ENCODE results near the gene GCK. TPM values are rescaled to one million over a fixed set of nuclear protein-coding genes. Genes with fewer than 3 reads are reported as not detected.
A peak's percentile ranks its signal among the peaks of the same experiment; 100 is the strongest.

The GCK gene
- total RNA-seq, 2 donors from 2014 or later, result 0.91 to 2.7 TPM

- no peak for TF ChIP-seq CTCF (IDR thresholded peaks at IDR 0.05)
- H3K27ac ChIP-seq, result peak overlapping the region in 1 of 2 donors; percentile 69
- H3K4me1 ChIP-seq (replicated peaks), result peaks cover 7% of the 10 kb centered on the region
- no peaks in the 10 kb centered on the region for H3K9me3 ChIP-seq
- DNase-seq (ENCODE audit: low spot score), result no peak
- intact Hi-C loops (cut with DNase I), result loop anchor here (5.0 kb wide), 1 partner anchor 40 kb away; the partner anchor contains the start of gene POLM
- no peaks in the 10 kb centered on the region for H3K36me3 ChIP-seq
- WGBS, result 39% methylated on average over 1 of the region's 1 CpG
- no peaks in the 10 kb centered on the region for H3K27me3 ChIP-seq (replicated peaks; ENCODE audit: insufficient read depth)
- H3K4me3 ChIP-seq, result peak overlapping the region; percentile 73 to 74
These were observed 66.7 kb downstream of the GCK start for GRCh38 chr7:44122529-44122928.

DNA sequence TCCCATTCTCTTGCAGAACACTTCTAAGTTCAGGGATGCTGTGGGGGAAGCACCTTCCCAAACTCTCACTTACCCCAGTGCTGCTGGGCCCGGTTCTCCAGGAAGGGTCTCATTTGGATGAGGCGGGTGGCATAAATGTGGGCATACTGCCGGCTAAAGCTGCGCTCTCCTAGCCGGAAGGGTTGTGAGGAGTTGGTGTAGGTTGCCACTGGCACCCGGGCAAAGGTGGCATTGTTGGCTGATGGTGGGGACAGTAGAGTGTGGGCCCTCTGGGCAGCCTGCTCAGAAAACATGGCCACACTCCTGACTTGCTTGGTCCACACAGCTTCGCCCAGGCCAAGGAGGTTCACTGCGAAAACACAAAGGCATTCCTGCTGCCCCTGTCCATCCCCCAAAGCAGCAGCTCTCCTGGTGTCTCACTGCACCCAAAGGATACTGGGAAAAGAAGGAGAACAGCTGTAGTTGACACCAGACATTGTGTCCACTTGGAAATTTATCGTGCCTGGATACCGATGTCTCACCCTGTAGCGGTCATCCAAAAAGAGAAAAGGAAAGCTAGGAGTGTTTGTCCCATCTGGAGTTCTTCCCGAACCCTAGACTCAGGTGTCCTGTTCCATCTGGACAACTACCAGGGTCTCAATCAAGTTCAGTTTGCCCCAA, 67.3 kb downstream of the GCK start:
- no peak for TF ChIP-seq CTCF (IDR thresholded peaks at IDR 0.05)
- TF ChIP-seq POLR2AphosphoS5 (IDR thresholded peaks at IDR 0.05), result no peak
- no peak for TF ChIP-seq POLR2A (IDR thresholded peaks at IDR 0.05)
- Histone ChIP-seq H3K9me3 (no peaks in the 10 kb centered on the region), H3K27ac (no peak overlapping the region), H3K4me3 (no peak overlapping the region), H3K36me3 (no peaks in the 10 kb centered on the region), H3K4me1 (replicated peaks) (peaks cover 7% of the 10 kb centered on the region), H3K27me3 (replicated peaks; ENCODE audit: insufficient read depth) (no peaks in the 10 kb centered on the region)
- 85% methylated on average over 12 of the region's 12 CpGs for WGBS
- no peak for DNase-seq (ENCODE audit: low spot score)
- intact Hi-C loops (cut with DNase I), result loop anchor here (5.0 kb wide), 1 partner anchor 40 kb away; the partner anchor contains the start of gene POLM

GRCh38 chr7:44120395-44120794, 68.8 kb downstream of the GCK start:
- Histone ChIP-seq H3K4me1 (replicated peaks) (peaks cover 7% of the 10 kb centered on the region), H3K4me3 (no peak overlapping the region), H3K27ac (no peak overlapping the region), H3K27me3 (replicated peaks; ENCODE audit: insufficient read depth) (no peaks in the 10 kb centered on the region), H3K9me3 (no peaks in the 10 kb centered on the region), H3K36me3 (no peaks in the 10 kb centered on the region)
- WGBS, result 87% methylated on average over 6 of the region's 6 CpGs
- intact Hi-C loops (cut with DNase I), result loop anchor here (5.0 kb wide), 1 partner anchor 38 kb away; the partner anchor contains the start of gene POLM
- TF ChIP-seq POLR2A (IDR thresholded peaks at IDR 0.05) (no peak), CTCF (IDR thresholded peaks at IDR 0.05) (no peak), POLR2AphosphoS5 (IDR thresholded peaks at IDR 0.05) (no peak)
- DNase-seq (ENCODE audit: low spot score), result no peak

- Histone ChIP-seq H3K4me1 (replicated peaks) (peaks cover 7% of the 10 kb centered on the region), H3K4me3 (no peak overlapping the region), H3K9me3 (no peaks in the 10 kb centered on the region), H3K27me3 (replicated peaks; ENCODE audit: insufficient read depth) (no peaks in the 10 kb centered on the region), H3K27ac (no peak overlapping the region), H3K36me3 (no peaks in the 10 kb centered on the region)
- no peak for DNase-seq (ENCODE audit: low spot score)
- TF ChIP-seq CTCF (IDR thresholded peaks at IDR 0.05) (no peak), POLR2A (IDR thresholded peaks at IDR 0.05) (no peak), POLR2AphosphoS5 (IDR thresholded peaks at IDR 0.05) (no peak)
- intact Hi-C loops (cut with DNase I), result loop anchor here (5.0 kb wide), 1 partner anchor 38 kb away; the partner anchor contains the start of gene POLM
- WGBS, result 91% methylated on average over 8 of the region's 8 CpGs
These were observed 69.3 kb downstream of the GCK start for GRCh38 chr7:44119829-44120380.
